HG03066 (cell line): Measurements from ENCODE around the gene KERA.
"Not testable (repeated sequence)": the region's sequence is repeated elsewhere in the genome, so short reads cannot be mapped to it uniquely, and the experiment has no call there.

ENCODE experiments used
- ATAC-seq: cut with Tn5 transposase; IDR thresholded peaks from one replicate; pipeline ENCODE4 v1.9.1; 2021; ENCODE audit warnings: low read depth; ENCODE audit not compliant: unreplicated experiment

Gene KERA

GRCh38 chr12:91057368-91058165 lies at the start of gene KERA:
TSS of gene KERA (minus strand) at chr12:91058024. CDS start at chr12:91056281, 1,743 bp downstream.
- no peak for ATAC-seq

GRCh38 chr12:91106283-91106682 lies 48.5 kb upstream of the KERA start:
- no peak for ATAC-seq

GRCh38 chr12:91105807-91106206 lies 48.0 kb upstream of the KERA start:
- no peak for ATAC-seq

GRCh38 chr12:91104812-91105466 lies 47.1 kb upstream of the KERA start:
- peak; percentile 57 for ATAC-seq

- ATAC-seq = no peak
Measured at GRCh38 chr12:91103624-91104023, 45.8 kb upstream of the KERA start.

GRCh38 chr12:91103101-91103500 lies 45.3 kb upstream of the KERA start:
- no peak for ATAC-seq

GRCh38 chr12:91100906-91101305 lies 43.1 kb upstream of the KERA start:
- ATAC-seq = no peak

- no peak for ATAC-seq
Measured at GRCh38 chr12:91099836-91100235, 42.0 kb upstream of the KERA start.

GRCh38 chr12:91099341-91099740 lies 41.5 kb upstream of the KERA start:
- ATAC-seq = no peak

- ATAC-seq = no peak
Measured at GRCh38 chr12:91098941-91099340, 41.1 kb upstream of the KERA start.

- no peak for ATAC-seq
Measured at GRCh38 chr12:91098461-91098860, 40.6 kb upstream of the KERA start.

- ATAC-seq = no peak
Measured at GRCh38 chr12:91094957-91095356, 37.1 kb upstream of the KERA start.

GRCh38 chr12:91094032-91094662 lies 36.3 kb upstream of the KERA start:
- ATAC-seq = no peak

- ATAC-seq = no peak
Measured at GRCh38 chr12:91093341-91093740, 35.5 kb upstream of the KERA start.

- ATAC-seq = no peak
Measured at GRCh38 chr12:91091916-91092715, 34.3 kb upstream of the KERA start.

- ATAC-seq = not testable (repeated sequence)
Measured at GRCh38 chr12:91089953-91090352, 32.1 kb upstream of the KERA start.

GRCh38 chr12:91080041-91080440 lies 22.2 kb upstream of the KERA start:
- ATAC-seq = no peak

- no peak for ATAC-seq
Measured at GRCh38 chr12:91078501-91078900, 20.7 kb upstream of the KERA start.

GRCh38 chr12:91077228-91077954 lies 19.6 kb upstream of the KERA start:
- ATAC-seq = no peak

- no peak for ATAC-seq
Measured at GRCh38 chr12:91074851-91075250, 17.0 kb upstream of the KERA start.
